Lung microvascular endothelial cell (primary cell): Measurements from ENCODE around the gene ATP1B4. TPM values are rescaled to one million over a fixed set of nuclear protein-coding genes. Genes with fewer than 3 reads are reported as not detected.

ENCODE experiments used
- DNase-seq, 2 donors: peaks; one replicate each; pipeline versions ENCODE4 v3.0.0 to v3.0.0-alpha.2; 2010; ENCODE audit warnings: low read depth in 2 of 2
- total RNA-seq: library from RNA; depleted of rRNA; stranded (reverse); fragments of >200 nt; gene quantifications from 2 replicates; pipeline ENCODE4 v1.2.1, GENCODE V29; 2014

ATP1B4 gene
- total RNA-seq, 1 donor from 2014 or later = not detected

GRCh38 chrX:120372667-120373370 is 10.9 kb downstream of the ATP1B4 start:
- DNase-seq = no peak

GRCh38 chrX:120377179-120377578 is 15.3 kb downstream of the ATP1B4 start:
- no peak for DNase-seq

GRCh38 chrX:120377715-120378114 is 15.8 kb downstream of the ATP1B4 start:
- no peak for DNase-seq

GRCh38 chrX:120378570-120378969 is 16.7 kb downstream of the ATP1B4 start:
- no peak for DNase-seq

- no peak for DNase-seq
These were observed 18.2 kb downstream of the ATP1B4 start for GRCh38 chrX:120379937-120380681.

- DNase-seq = peak in 1 of 2 donors; percentile 31
These were observed 18.8 kb downstream of the ATP1B4 start for GRCh38 chrX:120380699-120381098.

- no peak for DNase-seq
These were observed 39.4 kb downstream of the ATP1B4 start for GRCh38 chrX:120401301-120401700.

GRCh38 chrX:120402369-120402768 is 40.5 kb downstream of the ATP1B4 start:
- DNase-seq = no peak

GRCh38 chrX:120406638-120407037 is 44.7 kb downstream of the ATP1B4 start:
- DNase-seq = no peak

GRCh38 chrX:120408168-120408567 is 46.3 kb downstream of the ATP1B4 start:
- no peak for DNase-seq

GRCh38 chrX:120419463-120419862 is 57.6 kb downstream of the ATP1B4 start:
- no peak for DNase-seq

GRCh38 chrX:120426599-120426998 is 64.7 kb downstream of the ATP1B4 start:
- DNase-seq = no peak

GRCh38 chrX:120428309-120428708 is 66.4 kb downstream of the ATP1B4 start:
- peak in 1 of 2 donors; percentile 43 for DNase-seq

GRCh38 chrX:120429776-120430540 is 68.1 kb downstream of the ATP1B4 start:
- no peak for DNase-seq

Other genes starting within 250 kb of the ATP1B4 start
- not detected in 2 replicates for gene RHOXF1, start 246.2 kb upstream of the ATP1B4 start, total RNA-seq
- not detected in 2 replicates for gene RHOXF2, start 203.5 kb upstream of the ATP1B4 start, total RNA-seq
- gene ZBTB33, start 111.3 kb upstream of the ATP1B4 start, total RNA-seq = 10.0 and 11.3 TPM in 2 replicates
- gene TMEM255A, start 50.6 kb upstream of the ATP1B4 start, total RNA-seq = not detected in 2 replicates
- 81.5 and 117 TPM in 2 replicates for gene LAMP2, start 107.2 kb downstream of the ATP1B4 start, total RNA-seq
- 30.8 and 32.9 TPM in 2 replicates for gene CUL4B, start 198.9 kb downstream of the ATP1B4 start, total RNA-seq
- 24.4 and 26.6 TPM in 2 replicates for gene MCTS1, start 242.0 kb downstream of the ATP1B4 start, total RNA-seq